Stimulated activated CD8-positive, alpha-beta memory T cell treated with anti-CD3 and anti-CD28 coated beads, Interleukin-7, amount 100 ng/mL, for 24 hours (primary cell): Measurements from ENCODE around the gene XYLT1.
"Not testable (repeated sequence)": the region's sequence is repeated elsewhere in the genome, so short reads cannot be mapped to it uniquely, and the experiment has no call there.

Experiments
- DNase-seq: peaks from one replicate; pipeline ENCODE4 v3.0.0-alpha.2; 2020; ENCODE audit warnings: low read depth

The XYLT1 gene

DNA sequence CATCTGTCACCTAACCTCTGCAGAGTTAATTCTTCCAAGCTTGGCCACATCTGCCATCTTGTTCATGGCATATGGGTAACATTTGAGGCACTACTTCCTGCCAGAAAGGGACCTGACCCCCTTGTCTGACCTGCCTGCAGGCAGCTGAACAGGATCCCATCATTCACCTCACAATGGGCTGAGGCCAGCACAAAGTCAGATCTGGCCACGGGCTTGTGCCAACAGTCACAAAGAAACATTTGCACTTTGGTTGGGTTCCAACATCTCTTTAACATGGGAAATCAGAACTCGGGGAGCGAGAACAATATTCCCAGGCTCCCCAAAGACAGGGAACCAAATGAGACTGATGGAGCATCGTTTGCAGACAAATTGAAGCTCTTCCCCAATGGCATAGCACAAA lies 116.1 kb downstream of the XYLT1 start:
- no peak for DNase-seq

DNA sequence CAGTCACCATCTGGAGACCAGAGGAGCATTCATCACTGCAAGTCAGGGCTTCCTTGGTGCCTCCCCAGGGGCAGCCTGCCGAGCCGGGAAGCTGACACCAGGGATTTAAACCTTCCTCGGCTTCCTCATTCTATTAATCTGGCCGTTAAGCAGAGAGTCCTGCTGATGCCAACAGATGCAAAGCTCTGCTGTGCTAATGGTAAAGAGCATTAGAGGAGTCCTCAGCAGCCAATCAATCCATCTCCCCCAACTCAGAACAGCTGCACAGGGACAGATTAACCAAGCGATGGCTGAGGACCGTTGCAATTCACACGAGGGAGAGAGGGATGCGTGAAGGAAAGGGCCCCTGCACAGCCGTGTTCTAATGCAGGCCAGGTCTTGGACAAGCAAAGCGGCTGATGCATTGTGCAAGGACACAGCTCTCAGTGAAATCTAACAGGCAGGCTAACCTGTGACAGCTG lies 116.6 kb downstream of the XYLT1 start:
- DNase-seq: no peak

DNA sequence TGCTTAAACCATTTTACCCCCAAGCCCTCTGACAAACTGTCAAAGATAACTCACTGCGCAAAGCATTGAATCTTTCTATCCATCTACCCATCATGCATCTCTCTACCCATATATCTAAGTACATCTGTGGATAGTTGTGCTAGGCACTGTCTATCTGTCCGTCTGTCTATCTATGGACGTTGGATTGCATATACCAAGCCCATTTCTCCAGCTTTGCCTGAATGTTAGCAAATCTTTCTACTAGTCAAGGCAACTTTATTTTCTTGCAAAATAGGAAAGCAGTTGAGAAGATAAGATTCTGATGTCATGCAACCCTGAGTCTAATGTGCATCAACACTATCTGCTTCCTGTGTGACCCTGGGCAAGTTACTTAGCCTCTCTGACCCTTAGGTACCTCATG lies 117.2 kb downstream of the XYLT1 start:
- DNase-seq: no peak

DNA sequence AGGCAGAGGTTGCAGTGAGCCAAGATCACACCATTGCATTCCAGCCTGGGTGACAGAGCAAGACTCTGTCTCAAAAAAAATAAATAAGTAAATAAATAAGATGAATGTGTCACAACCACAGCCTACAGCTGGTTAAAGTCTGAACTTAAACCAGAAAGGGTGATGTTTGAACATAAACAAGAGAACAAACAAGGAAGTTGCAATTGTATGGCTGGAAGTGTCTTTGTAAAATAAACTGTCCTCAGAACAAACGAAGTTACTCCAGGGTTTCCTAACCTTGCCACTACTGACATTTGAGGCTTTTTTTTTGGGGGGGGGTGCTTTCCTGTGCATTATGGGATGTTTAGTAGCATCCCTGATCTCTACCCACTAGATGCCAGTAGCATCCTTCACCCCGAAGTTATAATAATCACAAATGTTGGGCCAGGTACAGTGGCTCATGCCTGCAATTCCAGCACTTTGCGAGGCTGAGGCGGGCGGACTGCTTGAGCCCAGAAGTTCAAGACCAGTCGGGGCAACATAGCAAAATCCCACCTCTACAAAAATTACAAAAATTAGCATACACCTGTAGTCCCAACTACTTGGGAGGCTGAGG lies 119.2 kb downstream of the XYLT1 start:
- DNase-seq: no peak

DNA sequence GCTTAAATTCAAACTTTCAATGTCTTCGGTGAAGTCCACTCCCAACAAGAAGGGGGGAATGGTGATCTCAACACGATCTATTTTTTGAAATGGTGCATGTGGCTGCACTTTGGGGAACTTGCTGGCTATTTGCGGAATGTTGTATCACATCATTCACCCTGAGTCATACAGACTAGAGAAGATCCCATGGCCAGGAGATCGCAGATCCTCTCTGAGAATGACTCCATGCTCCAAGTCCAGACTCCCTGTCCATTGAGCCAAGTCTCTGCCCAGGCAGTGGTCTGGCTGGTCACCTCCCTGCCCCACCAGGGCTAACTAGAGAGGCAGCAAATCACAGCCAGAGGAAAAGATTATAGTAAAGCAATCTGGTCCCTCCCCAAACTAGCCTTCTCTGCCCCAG lies 120.6 kb downstream of the XYLT1 start:
- DNase-seq: no peak

GRCh38 chr16:17348826-17349225 lies 121.9 kb downstream of the XYLT1 start:
- DNase-seq: no peak

- no peak for DNase-seq
Observed at GRCh38 chr16:17348042-17348783, 122.5 kb downstream of the XYLT1 start.

DNA sequence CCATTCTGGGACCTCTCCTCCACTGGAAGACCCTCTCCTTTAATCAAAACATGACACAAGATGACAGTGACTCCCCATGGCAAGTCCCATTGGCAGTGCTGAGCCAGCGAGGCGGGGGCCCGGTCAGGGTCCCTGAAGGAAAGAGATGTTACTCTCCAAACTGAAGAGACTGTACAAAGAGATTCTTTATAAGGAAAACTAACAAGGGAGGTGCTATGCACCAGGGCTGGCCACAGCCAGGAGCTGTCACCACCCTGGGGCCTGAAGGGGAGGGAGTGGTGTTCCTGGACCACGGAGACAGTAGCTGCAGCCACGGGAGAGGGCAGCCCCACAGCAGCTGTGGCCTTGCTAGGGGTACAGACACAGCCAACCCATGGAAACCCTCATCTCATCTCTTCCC lies 123.1 kb downstream of the XYLT1 start:
- DNase-seq: no peak

GRCh38 chr16:17346621-17347569 lies 123.9 kb downstream of the XYLT1 start:
- DNase-seq: no peak

DNA sequence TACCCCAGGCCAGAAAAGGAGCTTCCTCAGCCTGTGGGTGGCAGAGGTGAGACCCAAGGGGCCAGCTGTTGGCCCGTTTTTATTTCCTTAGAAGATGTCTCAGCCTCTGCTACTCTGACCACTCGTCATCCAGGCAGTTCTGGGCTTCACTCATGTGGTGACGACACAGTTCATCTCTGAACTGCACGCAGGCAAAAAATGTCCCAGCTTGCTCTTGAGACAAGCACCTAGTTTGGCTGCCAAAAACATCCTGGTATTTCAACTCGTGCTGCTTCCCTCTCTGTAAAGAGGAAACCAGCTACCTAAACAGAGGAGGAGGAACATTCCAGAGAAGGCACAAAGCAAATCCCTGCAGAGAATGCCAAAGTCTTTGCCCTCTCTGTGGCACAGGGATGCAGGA lies 125.7 kb downstream of the XYLT1 start:
- DNase-seq: no peak

GRCh38 chr16:17343728-17344127 lies 127.0 kb downstream of the XYLT1 start:
- DNase-seq: no peak

GRCh38 chr16:17343028-17343427 lies 127.7 kb downstream of the XYLT1 start:
- DNase-seq: no peak

DNA sequence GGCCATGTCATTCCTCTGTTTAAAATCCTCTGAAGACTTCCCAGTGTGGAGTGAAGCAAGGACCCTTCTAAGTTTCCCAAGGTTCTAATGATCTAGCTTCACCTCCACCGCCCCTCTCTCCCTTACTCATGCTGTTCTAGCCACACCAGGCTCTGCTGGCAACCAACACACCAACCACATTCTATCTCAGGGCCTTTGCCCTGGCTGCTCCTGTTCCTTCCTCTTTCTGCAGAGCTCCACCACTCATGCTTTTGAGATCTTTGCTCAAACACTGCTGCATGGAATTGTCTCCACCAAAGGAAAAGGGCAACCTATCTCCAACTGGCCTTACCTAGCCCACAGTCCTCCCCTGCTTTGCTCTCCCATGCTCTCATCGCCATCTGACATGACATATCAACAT lies 128.7 kb downstream of the XYLT1 start:
- no peak for DNase-seq

- no peak for DNase-seq
Observed at GRCh38 chr16:17340804-17341203, 130.0 kb downstream of the XYLT1 start.

DNA sequence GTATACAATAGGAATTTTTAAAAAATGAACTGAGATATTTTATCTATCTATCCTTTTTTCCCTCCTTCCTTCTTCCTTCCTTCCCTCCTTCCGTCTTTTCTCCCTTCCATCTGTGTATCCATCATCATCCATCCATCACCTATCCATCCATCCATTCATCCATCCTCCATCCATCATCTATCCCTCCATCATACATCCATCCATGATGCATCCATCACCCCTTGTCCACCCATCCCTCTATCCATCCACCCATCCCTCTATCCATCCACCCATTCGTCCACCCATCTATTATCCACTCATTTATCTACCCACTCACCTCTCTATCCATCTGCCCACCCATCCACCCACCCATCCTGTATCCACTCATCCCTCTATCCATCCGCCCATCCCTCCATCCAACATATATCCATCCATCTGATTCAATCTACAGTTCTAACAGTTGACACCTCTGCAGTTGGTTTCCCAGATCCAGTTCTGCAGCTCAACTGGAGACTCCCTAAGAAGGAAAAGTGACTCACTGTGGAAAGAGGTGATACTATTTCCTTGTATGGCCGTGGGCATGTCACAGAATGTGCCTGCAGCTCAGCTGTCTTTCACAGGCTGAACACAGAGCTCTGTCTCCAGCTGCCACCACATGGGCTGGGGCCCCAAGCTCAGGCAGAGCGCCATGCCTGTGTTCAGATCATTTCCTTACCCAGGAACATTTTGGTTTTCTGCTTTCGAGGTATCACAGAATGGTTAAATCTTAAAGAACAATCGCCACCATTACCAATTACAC lies 130.8 kb downstream of the XYLT1 start:
- no peak for DNase-seq

- DNase-seq: no peak
Observed at GRCh38 chr16:17338244-17338643, 132.5 kb downstream of the XYLT1 start.

GRCh38 chr16:17336530-17336900 lies 134.2 kb downstream of the XYLT1 start:
- DNase-seq: no peak

GRCh38 chr16:17335826-17336529 lies 134.8 kb downstream of the XYLT1 start:
- DNase-seq: no peak

- DNase-seq: not testable (repeated sequence)
Observed at GRCh38 chr16:17335406-17335805, 135.4 kb downstream of the XYLT1 start.

DNA sequence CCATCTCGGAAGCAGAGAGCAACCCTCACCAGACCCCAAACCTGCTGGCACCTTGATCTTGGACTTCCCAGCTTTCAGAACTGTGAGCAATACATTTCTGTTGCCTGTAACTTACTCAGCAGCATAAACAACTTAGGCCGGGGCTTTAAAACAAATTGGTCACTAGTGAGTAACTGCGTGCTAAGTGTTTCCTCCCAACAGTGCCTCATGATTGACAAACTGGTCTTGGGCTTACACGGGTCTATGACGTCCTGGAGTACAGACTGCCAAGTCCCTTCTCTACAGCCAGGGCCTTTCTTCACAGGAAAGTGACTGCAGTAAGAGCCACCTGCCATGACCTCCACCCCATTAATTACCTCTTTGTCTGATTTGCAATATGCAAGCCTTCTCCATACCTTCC lies 136.7 kb downstream of the XYLT1 start:
- no peak for DNase-seq

DNA sequence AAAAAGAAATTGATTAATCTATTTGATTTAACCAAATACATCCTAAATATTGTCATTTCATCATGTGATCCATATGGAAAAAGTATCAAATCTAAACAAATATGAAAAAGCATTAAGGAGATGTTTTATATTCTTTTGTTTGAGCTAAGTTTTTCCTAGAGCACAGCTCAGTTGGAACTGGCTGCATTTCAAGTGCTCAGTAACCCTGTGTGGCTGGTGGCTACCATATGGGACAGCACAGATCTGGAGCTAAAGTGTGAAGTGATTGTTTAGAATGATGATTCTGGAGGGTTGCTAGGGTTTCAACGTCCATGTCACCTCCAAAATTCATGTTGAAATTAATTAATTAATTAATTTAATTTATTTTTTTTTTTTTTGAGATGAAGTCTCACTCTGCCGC lies 137.5 kb downstream of the XYLT1 start:
- no peak for DNase-seq
